KMS-11 (cell line): ENCODE results near the gene BID.

ENCODE experiments used
- H2AFZ ChIP-seq: fragments of 200-600 bp; sonication (generic); 2 replicates; pipeline ENCODE4 v1.6.1; 2016; ENCODE audit warnings: antibody characterized with exemption, mixed run types, low read depth
- H3K27ac ChIP-seq: fragments of 200-600 bp; sonication (generic); 2 replicates; pipeline ENCODE4 v1.6.1; 2016; ENCODE audit warnings: mild to moderate bottlenecking, mixed run types
- H3K27me3 ChIP-seq: fragments of 200-600 bp; sonication (generic); 2 replicates; pipeline ENCODE4 v1.6.1; 2017; ENCODE audit warnings: mild to moderate bottlenecking, low read depth, mixed run types, moderate library complexity; ENCODE audit not compliant: insufficient read depth
- H3K36me3 ChIP-seq: fragments of 200-600 bp; sonication (generic); 2 replicates; pipeline ENCODE4 v1.6.1; 2017; ENCODE audit warnings: mild to moderate bottlenecking, mixed run types; ENCODE audit not compliant: insufficient read depth
- H3K4me1 ChIP-seq: fragments of 200-600 bp; sonication (generic); 2 replicates; pipeline ENCODE4 v1.6.1; 2016; ENCODE audit warnings: mild to moderate bottlenecking, low read depth, mixed run types; ENCODE audit not compliant: poor library complexity, severe bottlenecking
- H3K4me2 ChIP-seq: fragments of 200-600 bp; sonication (generic); 2 replicates; pipeline ENCODE4 v1.7.0; 2016; ENCODE audit warnings: mild to moderate bottlenecking, mixed run types
- H3K4me3 ChIP-seq: fragments of 200-600 bp; sonication (generic); IDR thresholded peaks from 2 replicates; pipeline ENCODE4 v1.6.1; 2017; ENCODE audit warnings: low read depth, low read length, mixed read lengths; ENCODE audit not compliant: insufficient read depth
- H3K79me2 ChIP-seq: fragments of 200-600 bp; sonication (generic); 2 replicates; pipeline ENCODE4 v1.6.1; 2016; ENCODE audit warnings: low read depth, mixed run types; ENCODE audit not compliant: insufficient read depth
- H3K9ac ChIP-seq: fragments of 200-600 bp; sonication (generic); 2 replicates; pipeline ENCODE4 v1.6.1; 2016; ENCODE audit warnings: mild to moderate bottlenecking, mixed run types
- H4K20me1 ChIP-seq: fragments of 200-600 bp; sonication (generic); 2 replicates; pipeline ENCODE4 v1.6.1; 2016; ENCODE audit warnings: mild to moderate bottlenecking, mixed run types; ENCODE audit not compliant: insufficient read depth
- TF ChIP-seq, protein P1 (sequence below): fragments of 200-600 bp; sonication (generic); conservative IDR thresholded peaks from 2 replicates; pipeline ENCODE4 v1.6.1; 2017; ENCODE audit warnings: low read depth, mild to moderate bottlenecking, antibody characterized with exemption, low read length, moderate library complexity, mixed read lengths

BID gene

GRCh38 chr22:17717708-17718107 is 56.6 kb downstream of the BID start:
- no peak overlapping the region for H2AFZ ChIP-seq
- H3K27me3 ChIP-seq: no peaks in the 10 kb centered on the region
- no peak overlapping the region for H3K9ac ChIP-seq
- peaks cover 3% of the 10 kb centered on the region for H3K4me1 ChIP-seq
- no peak overlapping the region for H3K27ac ChIP-seq
- TF ChIP-seq, protein P1, sequence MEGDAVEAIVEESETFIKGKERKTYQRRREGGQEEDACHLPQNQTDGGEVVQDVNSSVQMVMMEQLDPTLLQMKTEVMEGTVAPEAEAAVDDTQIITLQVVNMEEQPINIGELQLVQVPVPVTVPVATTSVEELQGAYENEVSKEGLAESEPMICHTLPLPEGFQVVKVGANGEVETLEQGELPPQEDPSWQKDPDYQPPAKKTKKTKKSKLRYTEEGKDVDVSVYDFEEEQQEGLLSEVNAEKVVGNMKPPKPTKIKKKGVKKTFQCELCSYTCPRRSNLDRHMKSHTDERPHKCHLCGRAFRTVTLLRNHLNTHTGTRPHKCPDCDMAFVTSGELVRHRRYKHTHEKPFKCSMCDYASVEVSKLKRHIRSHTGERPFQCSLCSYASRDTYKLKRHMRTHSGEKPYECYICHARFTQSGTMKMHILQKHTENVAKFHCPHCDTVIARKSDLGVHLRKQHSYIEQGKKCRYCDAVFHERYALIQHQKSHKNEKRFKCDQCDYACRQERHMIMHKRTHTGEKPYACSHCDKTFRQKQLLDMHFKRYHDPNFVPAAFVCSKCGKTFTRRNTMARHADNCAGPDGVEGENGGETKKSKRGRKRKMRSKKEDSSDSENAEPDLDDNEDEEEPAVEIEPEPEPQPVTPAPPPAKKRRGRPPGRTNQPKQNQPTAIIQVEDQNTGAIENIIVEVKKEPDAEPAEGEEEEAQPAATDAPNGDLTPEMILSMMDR: no peak
- H3K79me2 ChIP-seq: no peaks in the 10 kb centered on the region
- no peaks in the 10 kb centered on the region for H3K36me3 ChIP-seq
- H4K20me1 ChIP-seq: no peaks in the 10 kb centered on the region
- no peak overlapping the region for H3K4me3 ChIP-seq
- no peak overlapping the region for H3K4me2 ChIP-seq

DNA sequence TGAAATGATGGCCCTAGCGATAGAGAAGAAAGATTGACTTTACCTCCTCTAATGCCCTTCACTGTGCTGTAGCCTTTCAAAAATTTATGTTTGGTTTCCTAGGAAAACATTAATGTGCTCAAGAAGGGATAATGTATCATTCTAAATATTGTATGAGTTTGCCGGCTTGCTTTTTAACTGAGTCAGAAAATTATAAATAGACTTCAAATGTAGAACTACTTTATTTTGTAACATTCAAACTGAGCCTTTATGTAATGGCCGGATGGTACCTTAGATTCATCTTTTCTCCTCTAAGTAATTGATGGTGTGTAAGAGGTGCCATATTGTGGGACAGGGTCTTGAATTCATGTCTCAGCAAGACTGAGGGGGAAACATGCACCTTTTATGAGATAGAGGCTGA is 57.7 kb downstream of the BID start:
- TF ChIP-seq, protein P1: no peak
- Histone ChIP-seq H3K36me3 (no peaks in the 10 kb centered on the region), H3K4me1 (peaks cover 3% of the 10 kb centered on the region), H4K20me1 (no peaks in the 10 kb centered on the region), H2AFZ (no peak overlapping the region), H3K27ac (no peak overlapping the region), H3K27me3 (no peaks in the 10 kb centered on the region), H3K4me2 (no peak overlapping the region), H3K4me3 (no peak overlapping the region), H3K79me2 (no peaks in the 10 kb centered on the region), H3K9ac (no peak overlapping the region)

DNA sequence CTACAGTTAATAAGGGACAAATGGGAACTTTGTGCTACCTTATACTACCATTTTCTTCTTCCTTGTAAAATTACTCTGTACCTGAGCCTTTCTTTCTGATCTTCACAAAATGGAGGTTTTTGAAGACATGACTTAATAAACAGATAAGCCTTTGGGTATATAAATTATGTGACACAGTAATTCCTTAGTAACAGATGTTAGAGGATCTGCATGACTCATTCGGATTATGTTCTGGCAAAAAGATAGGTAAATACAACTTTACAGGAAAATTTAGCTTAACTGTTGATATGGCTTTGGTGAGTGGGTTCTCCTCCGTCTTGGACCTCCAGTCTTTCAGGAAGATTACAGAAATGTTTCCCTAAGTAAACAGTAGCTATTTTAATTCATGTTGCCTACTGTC is 61.8 kb downstream of the BID start:
- no peak overlapping the region for H3K4me3 ChIP-seq
- no peak overlapping the region for H2AFZ ChIP-seq
- H3K4me1 ChIP-seq: peaks cover 3% of the 10 kb centered on the region
- no peaks in the 10 kb centered on the region for H3K27me3 ChIP-seq
- no peak overlapping the region for H3K9ac ChIP-seq
- TF ChIP-seq, protein P1: no peak
- no peaks in the 10 kb centered on the region; the same call in 1 of the 2 replicates for H3K36me3 ChIP-seq
- H4K20me1 ChIP-seq: no peaks in the 10 kb centered on the region
- H3K27ac ChIP-seq: no peak overlapping the region
- H3K79me2 ChIP-seq: no peaks in the 10 kb centered on the region
- H3K4me2 ChIP-seq: no peak overlapping the region

DNA sequence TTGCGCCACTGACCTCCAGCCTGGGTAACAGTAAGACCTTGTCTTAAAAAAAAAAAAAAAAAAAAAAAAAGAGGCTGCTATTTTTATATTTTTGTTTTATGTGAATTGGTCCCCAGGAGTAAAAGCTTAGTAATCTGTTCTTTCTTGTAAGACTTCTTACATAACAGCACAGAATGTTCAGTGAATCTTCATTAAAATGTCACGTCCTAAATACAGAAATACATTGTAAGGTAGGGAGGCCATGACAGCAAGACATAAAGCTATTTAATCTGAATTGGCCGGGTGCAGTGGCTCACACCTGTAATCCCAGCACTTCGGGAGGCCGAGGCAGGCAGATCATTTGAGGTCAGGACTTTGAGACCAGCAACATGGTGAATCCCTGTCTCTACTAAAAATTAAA is 64.2 kb downstream of the BID start:
- Histone ChIP-seq H3K27ac (no peak overlapping the region), H3K9ac (no peak overlapping the region), H4K20me1 (no peaks in the 10 kb centered on the region), H2AFZ (no peak overlapping the region), H3K27me3 (no peaks in the 10 kb centered on the region), H3K4me1 (peaks cover 24% of the 10 kb centered on the region), H3K79me2 (no peaks in the 10 kb centered on the region), H3K4me3 (no peak overlapping the region), H3K4me2 (no peak overlapping the region), H3K36me3 (no peaks in the 10 kb centered on the region; the same call in 1 of the 2 replicates)
- TF ChIP-seq, protein P1: no peak
